D721Med (cell line): ENCODE results near the gene FNBP1L.
"Not testable (repeated sequence)": the region's sequence is repeated elsewhere in the genome, so short reads cannot be mapped to it uniquely, and the experiment has no call there.

ENCODE experiments used
- DNase-seq: peaks from one replicate; pipeline ENCODE4 v3.0.0; 2011; ENCODE audit warnings: low spot score; ENCODE audit not compliant: insufficient read length
- FAIRE-seq: peaks from 2 replicates; lab custom pipeline; 2011; peaks lifted over from hg19 to GRCh38; lab: Jason Lieb, UNC
- CTCF ChIP-seq: IDR thresholded peaks from 2 replicates; pipeline ENCODE4 v1.5.1; 2012; ENCODE audit warnings: mild to moderate bottlenecking, control low read depth; ENCODE audit not compliant: insufficient read depth; ENCODE audit errors: missing control alignments

Gene FNBP1L

DNA sequence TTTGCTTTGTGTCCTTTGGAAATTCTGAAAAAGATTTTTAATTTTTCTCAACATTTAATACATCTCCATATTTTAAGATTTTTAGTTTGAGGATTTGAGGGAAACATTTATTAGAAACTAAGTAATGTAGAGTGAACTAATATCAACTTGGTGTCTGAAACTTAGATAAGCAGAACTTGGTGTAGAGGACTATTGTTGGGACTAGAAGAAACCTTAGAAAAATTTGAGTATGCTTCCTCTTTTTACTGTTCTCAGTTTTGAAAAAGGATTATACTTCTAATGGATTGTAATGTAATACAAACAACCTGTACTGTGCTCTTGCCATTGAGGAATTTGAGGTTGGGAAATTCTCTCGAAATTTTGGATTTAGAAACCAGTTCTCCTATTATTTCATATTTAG lies 2.4 kb downstream of the FNBP1L start:
- no peak for DNase-seq
- FAIRE-seq: peak; percentile 29
- TF ChIP-seq CTCF: no peak

GRCh38 chr1:93453911-93454310 lies 6.0 kb downstream of the FNBP1L start:
- DNase-seq (no peak), FAIRE-seq (no peak)
- TF ChIP-seq CTCF: no peak

DNA sequence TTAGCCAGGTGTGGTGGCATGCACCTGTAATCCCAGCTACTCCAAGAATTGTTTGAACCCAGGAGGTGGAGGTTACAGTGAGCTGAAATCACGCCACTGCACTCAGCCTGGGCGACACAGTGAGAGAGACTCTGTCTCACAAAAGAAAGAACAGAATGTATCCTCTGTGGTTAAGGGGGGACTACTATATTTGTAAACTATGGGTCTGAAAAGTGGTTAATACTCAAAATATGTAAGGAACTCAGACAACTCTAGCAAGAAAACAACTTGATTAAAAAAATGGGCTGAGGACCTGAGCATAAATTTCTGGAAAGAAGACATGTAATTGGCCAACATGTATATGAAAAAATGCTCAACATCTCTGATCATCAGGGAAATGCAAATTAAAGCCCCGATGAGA lies 11.2 kb downstream of the FNBP1L start:
- FAIRE-seq: no peak
- DNase-seq: no peak
- TF ChIP-seq CTCF: no peak

DNA sequence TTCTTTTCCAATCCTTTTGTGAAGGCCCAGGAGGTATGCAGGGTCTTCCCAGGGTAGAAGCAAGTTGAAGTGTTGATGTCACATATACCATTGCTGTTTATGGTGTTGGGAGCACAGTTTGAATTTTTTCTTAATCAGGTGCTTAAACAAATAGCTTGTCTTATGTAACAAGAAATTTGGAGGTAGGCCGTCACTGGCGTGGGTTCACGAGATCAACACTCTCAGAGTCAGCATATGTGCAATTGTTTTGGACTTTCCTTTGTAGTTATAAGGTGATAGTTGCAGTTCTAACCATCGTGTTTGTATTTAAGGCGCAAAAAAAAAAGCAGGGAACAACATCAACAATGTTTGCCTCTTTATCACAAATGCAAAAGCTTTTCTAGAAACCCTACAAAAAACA lies 13.3 kb downstream of the FNBP1L start:
- no peak for TF ChIP-seq CTCF
- no peak for DNase-seq
- no peak for FAIRE-seq

GRCh38 chr1:93463960-93464359 lies 16.0 kb downstream of the FNBP1L start:
- DNase-seq (no peak), FAIRE-seq (no peak)
- TF ChIP-seq CTCF: no peak

DNA sequence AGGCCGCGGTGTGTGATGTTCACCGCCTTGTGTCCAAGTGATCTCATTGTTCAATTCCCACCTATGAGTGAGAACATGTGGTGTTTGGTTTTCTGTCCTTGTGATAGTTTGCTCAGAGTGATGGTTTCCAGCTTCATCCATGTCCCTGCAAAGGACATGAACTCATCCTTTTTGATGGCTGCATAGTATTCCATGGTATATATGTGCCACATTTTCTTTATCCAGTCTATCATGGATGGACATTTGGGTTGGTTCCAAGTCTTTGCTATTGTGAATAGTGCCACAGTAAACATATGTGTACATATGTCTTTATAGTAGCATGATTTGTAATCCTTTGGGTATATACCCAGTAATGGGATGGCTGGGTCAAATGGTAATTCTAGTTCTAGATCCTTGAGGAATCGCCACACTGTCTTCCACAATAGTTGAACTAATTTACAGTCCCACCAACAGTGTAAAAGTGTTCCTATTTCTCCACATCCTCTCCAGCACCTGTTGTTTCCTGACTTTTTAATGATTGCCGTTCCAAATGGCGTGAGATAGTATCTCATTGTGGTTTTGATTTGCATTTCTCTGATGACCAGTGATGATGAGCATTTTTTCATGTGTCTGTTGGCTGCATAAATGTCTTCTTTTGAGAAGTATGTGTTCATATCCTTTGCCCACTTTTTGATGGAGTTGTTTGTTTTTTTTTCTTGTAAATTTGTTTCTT lies 17.6 kb downstream of the FNBP1L start:
- DNase-seq, FAIRE-seq: not testable (repeated sequence)

DNA sequence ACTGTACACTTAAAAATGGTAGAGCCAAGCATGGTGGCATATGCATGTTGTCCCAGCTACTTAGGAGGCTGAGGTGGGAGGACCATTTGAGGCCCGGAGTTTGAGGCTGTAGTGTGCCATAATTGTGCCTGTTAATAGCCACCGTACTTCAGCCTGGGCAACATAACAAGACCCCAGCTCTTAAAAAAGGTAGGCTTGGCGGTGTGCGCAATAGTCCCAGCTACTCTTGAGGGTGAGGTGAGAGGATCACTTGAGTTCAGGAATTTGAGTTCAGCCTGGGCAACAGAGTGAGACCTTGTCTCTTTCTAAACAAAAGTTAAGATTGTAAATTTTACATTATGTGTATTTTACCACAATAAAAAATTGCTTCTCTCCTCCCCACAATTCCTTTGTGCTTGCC lies 19.7 kb downstream of the FNBP1L start:
- FAIRE-seq (no peak), DNase-seq (no peak)
- TF ChIP-seq CTCF: no peak
